Measurements from ENCODE around the gene RSAD2. TPM values are rescaled to one million over a fixed set of nuclear protein-coding genes. Genes with fewer than 3 reads are reported as not detected.

Gene RSAD2
- total and polyA plus RNA-seq, 2 experiments from 2014 or later: 0.10 TPM; not detected in 1

DNA sequence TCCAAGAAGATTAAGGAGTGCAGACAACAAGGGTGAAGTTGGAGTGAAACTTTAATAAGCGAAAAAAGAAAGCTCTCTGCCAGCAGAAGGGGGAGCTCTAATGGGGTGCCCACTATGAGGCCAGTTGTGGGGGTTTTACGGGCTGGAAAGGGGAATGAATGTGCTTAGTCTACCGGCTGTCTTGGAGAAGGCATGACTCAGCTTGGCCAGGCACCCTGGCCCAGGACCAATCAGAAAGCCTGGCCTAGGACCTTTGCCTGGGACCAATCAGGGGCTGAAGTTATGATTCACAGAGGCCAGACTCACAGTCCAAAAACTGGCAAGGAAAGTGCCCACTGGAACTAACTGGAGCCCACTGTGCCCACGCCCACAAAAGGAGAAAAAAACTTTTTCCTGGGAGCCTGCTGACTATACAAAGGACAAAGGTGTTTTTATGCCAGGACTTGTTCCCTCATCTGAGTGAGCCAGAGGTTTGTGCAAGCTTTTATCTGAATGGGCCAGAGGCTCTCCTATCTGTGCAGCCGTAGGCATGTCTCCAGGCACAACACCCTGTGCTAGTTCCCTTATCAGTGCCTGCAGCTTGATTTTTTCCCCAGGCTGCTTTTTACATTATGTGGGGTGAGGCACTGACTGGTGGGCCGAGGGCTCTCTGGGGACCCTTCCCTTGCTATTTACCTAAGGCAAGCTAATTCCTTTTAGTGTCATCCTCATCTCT is 30.5 kb upstream of the RSAD2 start:
- Histone ChIP-seq H3K79me2 (replicated peaks; ENCODE audit: insufficient read depth) (no peaks in the 10 kb centered on the region), H4K20me1 (replicated peaks; ENCODE audit: insufficient read depth) (no peaks in the 10 kb centered on the region), H3K4me3 (no peak overlapping the region), H3K9me2 (ENCODE audit: insufficient read depth) (no peaks in the 10 kb centered on the region), H3K4me1 (ENCODE audit: insufficient read depth) (no peaks in the 10 kb centered on the region), H3K27me3 (ENCODE audit: insufficient read depth) (no peaks in the 10 kb centered on the region), H3K36me3 (ENCODE audit: insufficient read depth) (peaks cover 2% of the 10 kb centered on the region), H3K4me2 (no peak overlapping the region), H3F3A (replicated peaks; ENCODE audit: low read depth) (no peaks in the 10 kb centered on the region), H2AFZ (no peak overlapping the region), H3K27ac (ENCODE audit: low read depth) (no peak overlapping the region)
- H3K4me3 Mint-ChIP-seq: no peak overlapping the region
- no peak for TF ChIP-seq EZH2phosphoT487 (IDR thresholded peaks at IDR 0.05; ENCODE audit: unreplicated experiment)
- TF ChIP-seq ZNF114 (CRISPR knock-in tag; IDR thresholded peaks at IDR 0.05): no peak
- TF ChIP-seq, protein P1, sequence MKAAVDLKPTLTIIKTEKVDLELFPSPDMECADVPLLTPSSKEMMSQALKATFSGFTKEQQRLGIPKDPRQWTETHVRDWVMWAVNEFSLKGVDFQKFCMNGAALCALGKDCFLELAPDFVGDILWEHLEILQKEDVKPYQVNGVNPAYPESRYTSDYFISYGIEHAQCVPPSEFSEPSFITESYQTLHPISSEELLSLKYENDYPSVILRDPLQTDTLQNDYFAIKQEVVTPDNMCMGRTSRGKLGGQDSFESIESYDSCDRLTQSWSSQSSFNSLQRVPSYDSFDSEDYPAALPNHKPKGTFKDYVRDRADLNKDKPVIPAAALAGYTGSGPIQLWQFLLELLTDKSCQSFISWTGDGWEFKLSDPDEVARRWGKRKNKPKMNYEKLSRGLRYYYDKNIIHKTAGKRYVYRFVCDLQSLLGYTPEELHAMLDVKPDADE (IDR thresholded peaks at IDR 0.05): no peak
- TF ChIP-seq REST (IDR thresholded peaks at IDR 0.05; ENCODE audit: unreplicated experiment): no peak
- TF ChIP-seq ZNF331 (CRISPR knock-in tag; IDR thresholded peaks at IDR 0.05; ENCODE audit: low read depth): no peak
- no peak for TF ChIP-seq CTCF (conservative IDR thresholded peaks at IDR 0.05; ENCODE audit: low read depth in 2 of 2)
- TF ChIP-seq CREB1 (CRISPR knock-in tag; IDR thresholded peaks at IDR 0.05; ENCODE audit: low read depth): no peak
- no peak for TF ChIP-seq JUNB (IDR thresholded peaks at IDR 0.05; ENCODE audit: unreplicated experiment)
- no peak for TF ChIP-seq STAT1 (IDR thresholded peaks at IDR 0.05; ENCODE audit: unreplicated experiment)
- no peaks in the 10 kb centered on the region for H3K27me3 Mint-ChIP-seq (ENCODE audit: insufficient read depth, low read depth, poor library complexity)
- H3K4me1 Mint-ChIP-seq: no peaks in the 10 kb centered on the region
- H3K27ac Mint-ChIP-seq: no peak overlapping the region
- peaks cover 54% of the 10 kb centered on the region for H3K36me3 Mint-ChIP-seq (ENCODE audit: low read depth)
- no peak for DNase-seq (ENCODE audit: low spot score)
- no peak for ATAC-seq
- peaks cover 86% of the 10 kb centered on the region for H3K9me3 Mint-ChIP-seq
